Right kidney (tissue), 1 donor: Measurements from ENCODE around the gene GPS2.

Experiments
- DNase-seq: peaks from one replicate; pipeline ENCODE4 v3.0.0-alpha.2; 2016

GPS2 gene

DNA sequence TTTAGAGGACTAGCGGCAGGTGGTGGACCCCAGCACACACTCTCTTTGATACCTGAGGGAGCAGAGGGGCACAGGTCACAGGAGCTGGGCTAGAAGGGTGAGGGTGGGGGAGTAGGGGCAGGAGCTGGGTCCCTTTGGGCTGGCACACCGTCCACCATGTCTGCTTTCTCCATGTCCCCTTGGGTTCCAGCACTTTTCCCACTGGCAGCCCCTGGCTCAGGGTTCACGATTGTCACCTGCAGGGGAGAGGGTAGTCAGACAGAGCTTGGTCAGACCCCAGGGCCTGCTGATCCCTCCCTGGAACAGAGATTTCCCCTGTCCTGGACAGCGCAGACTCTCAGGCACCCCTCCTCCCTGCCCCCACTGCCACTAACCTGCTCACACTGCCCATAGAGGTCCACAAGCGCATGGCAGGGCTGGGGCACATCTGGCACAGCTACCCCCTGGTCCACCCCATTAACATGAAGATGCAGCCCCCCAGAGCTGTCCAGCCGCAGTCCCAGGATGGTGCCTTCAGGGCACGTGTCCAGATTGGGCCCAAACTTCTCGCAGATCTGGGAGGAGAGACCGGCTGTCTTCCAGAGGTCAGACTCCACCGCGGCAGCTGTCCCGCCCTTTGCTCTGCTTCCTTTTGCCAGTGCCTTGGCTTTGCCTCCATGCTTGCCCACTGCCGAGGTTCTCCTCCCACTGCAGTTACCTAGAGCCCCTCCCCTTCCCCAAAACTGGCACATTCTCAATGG is 3.1 kb upstream of the GPS2 start:
- no peak for DNase-seq

DNA sequence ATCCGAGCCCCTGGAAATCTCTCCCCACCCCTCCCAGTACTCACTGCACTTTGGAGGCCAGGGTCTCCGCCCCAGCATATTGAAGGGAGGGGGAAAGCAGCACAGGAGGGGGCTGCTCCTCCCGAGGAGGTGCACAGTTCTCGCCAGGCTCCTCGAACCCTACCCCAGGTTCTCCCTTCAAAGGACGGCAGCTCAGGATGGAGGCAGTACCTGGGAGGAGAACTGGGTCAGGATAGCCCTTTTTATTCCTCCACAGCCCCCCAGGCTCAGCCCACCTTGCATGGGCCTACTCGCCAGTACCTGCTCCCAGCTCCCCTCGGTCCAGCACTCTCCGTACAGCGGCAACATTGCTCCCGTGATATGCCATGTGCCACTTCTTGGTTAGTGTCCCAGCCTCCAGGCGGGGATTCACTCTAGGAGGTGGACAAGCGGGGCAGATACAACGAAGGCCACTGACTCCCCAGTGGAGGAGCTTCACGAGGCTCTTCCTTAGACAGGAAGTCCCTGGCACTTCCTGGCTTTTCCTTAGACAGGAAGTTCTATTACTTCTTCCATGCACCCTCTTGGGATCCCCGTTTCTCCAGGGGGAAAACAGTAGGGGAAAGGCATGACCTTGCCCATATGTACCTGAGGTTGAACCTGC is 2.1 kb upstream of the GPS2 start:
- no peak for DNase-seq

DNA sequence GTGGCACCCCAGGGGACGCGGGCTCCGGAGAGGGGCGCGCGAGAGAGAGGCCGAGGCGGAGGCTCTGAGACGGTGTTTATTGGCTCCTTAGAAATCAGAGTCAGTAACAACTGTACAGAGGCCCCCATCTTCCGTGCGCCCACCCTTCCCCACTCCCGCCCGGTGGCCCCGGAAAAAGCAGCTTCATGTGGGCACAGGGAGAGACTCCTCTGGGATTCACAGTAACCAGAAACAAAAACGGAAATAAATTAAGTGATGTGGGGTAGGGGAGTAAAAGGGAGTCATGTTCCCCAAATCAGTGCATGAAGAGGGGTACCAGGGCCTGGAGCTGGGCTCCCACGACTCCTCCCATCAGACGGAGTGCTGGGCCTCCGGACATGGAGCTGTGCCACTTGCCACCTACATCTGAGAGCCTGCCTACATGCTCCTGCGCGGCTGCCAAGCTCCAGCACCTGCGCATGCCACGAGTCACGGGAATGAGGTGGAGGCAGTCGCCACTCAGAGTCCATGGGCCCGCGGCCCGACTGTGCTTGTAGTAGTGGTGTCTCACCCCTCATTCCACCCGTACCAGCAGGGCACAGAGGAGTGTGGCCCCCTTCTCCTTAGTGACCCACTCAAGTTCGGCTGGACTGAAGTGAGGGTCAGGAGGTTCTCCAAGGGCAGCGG is 543 bp upstream of the GPS2 start:
- DNase-seq = no peak

DNA sequence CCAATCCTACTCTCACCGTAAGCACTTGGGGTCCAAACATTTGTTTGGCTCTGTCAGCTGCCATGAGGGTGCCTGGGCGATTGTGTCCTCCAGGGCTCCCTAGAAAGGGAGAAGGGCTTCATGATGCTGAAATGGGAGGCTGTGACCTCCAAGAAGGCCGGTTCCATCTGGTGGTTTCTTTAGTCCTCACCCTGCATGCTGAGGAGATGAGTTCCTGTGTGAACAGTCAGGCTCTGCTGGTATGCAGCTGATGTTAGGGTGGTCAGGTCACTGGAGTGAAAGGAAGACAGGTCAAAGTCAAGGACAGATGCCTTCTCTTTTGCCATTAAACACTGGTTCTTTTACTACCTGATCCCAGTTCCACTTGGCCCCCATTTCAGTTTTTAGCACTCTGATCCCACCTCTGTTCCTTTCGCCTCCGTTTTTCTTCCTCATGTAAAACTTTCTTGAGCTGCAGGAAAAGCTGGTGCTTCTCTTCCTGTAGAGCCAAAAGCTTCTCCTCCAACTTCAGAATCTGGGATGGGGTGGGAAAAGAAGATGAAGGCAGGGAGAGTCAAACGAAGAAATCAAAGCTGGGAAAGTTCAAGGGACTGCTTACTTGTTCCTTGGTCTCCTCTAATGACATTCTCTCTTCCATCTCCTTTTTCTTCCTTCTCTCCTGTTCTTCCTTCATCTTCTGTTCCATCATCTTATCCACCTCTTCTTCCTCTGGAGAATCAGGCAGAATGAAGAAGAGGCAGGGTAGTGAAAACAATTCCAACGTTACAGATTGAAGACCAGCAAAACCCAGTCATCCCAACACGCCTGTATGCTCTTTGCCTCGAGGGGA is 1.1 kb downstream of the GPS2 start:
- DNase-seq = no peak

DNA sequence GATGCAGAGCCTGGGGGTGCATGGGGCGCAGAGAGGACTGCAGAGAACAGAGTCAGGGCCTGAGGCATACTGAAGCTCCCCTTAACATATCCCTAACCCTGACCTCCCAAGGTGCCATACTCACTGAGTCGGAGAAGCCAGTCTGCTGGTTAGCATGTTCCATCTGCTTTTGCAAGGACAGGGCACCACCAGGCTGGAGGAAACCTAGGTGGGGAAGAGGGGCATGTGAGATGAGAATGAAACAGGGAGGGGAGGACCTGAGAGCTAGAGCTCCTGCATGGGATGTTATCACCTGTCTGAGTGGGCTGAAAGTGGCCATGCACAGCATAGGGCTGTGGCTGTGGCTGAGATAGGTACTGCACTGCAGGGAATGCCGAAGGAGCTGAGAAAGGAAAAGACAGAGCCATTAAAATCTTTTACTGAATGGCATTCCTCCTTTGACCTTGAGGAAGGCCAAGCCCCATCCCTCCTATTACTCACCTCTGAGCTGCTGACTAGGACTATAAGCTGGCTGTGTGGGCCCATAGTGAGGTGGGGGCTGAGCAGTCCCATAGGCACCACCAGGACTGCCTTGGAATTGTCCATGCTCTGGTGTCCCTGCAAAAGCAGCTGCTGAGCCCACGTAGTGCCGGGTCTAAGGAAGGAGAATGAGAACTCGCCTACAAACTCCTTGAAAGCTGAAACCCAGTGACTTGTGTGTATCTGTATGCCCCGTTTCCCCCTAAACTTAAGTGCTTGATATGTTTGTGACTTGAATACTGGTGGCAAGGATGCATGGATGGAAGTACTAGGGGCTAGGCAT is 1.9 kb downstream of the GPS2 start:
- DNase-seq = no peak

DNA sequence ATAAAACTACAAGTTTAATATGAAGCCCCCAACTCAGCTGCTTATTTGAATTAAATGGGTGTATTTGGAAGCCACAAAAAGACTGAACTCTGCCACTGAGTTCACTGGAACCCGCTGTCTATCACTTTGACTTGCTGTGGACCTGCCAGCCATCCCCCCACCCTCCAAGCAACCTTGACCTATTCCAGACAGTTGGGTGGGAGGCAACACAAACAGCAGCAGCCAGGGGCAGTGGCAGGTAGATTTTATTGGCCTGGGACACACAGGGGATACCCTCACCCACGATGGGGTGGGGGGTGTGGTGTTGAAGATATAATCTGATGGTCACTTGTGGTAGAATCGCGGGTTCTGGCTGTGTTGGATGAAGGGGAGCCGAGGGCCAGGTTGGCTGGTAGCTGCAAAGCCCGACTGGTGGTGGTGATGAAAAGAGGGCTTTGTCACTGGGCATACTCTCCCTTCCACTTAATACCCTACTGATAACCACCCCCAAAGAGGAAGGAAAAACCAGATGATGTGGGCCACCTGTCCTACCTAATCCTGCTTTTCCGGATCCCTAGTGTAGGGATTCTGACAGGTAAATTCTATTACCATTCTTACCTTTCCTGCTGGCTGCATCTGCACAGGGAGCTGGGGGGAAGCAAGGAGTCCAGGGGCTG is 2.6 kb downstream of the GPS2 start:
- DNase-seq = no peak

DNA sequence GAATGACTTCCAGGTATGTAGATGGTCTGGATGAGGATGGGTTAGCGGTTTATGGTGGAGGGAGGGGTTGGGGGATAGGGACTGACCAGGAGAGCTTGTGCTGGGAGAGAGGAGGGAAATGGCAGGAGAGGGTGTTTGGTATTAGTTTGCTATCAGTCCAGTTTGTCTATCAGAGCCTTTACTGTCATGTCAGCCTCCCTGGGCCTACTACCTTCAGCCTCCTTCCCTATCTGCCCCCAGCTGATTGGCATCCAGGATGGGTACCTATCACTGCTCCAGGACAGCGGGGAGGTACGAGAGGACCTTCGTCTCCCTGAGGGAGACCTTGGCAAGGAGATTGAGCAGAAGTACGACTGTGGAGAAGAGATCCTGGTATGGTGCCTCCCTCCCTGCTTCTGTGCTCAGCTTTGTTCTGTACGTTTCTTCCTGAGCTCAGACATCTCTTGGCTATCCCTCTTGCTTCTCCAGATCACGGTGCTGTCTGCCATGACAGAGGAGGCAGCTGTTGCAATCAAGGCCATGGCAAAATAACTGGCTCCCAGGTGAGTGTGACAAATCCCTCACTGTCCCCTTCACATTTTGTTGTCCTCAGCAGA is 4.0 kb downstream of the GPS2 start:
- no peak for DNase-seq

DNA sequence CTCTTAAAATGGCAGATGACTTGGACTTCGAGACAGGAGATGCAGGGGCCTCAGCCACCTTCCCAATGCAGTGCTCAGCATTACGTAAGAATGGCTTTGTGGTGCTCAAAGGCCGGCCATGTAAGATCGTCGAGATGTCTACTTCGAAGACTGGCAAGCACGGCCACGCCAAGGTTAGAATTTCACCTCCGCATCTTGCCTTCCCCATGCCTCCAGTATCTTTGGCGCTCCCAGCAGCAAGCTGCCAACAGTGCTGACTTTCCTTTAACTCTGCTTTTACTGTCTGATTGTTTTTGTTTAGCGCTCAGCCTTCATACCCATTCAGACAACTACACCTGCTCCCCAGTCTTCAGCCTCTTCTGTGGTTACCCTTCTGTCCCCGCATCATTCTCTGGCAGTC is 5.5 kb downstream of the GPS2 start:
- DNase-seq = no peak

DNA sequence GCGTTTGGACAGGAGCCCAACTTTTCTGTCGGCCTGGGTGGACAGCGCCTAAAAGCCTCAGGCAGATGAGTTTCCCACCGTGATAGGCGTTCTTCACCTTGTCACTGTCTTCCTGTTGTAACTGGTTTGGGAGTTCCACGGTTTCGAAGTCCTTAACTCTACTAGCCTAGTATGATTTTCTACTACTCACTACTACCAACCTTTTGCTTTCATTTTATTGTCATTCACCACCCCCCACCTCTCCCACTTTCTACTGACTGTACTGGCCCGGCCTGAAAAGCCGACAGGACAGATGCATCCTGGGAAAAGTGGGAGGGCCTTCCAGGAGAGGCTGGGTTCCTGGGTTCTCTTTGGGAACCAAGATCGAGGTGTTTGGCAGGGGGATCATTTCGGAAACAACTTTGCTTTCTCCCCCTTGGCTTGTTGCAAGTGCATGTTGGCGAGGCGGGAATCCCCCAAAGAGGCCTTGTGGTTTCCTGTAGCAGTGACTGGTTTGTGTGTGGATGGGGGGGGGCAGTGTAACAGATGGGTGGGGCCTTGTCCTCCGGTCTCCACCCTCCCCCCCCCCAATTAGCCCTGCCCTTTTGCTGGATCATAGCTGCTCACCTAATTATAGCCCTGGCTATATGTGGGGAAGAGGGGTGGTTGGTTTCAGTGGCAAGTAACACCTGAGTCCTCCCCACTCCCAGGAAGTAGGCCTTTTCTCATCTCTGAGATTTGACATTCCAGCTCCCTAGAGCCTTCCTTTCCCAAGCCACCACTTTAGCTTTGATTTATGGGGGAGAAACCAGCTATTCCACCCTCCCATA is 6.3 kb downstream of the GPS2 start:
- DNase-seq = peak; percentile 23

DNA sequence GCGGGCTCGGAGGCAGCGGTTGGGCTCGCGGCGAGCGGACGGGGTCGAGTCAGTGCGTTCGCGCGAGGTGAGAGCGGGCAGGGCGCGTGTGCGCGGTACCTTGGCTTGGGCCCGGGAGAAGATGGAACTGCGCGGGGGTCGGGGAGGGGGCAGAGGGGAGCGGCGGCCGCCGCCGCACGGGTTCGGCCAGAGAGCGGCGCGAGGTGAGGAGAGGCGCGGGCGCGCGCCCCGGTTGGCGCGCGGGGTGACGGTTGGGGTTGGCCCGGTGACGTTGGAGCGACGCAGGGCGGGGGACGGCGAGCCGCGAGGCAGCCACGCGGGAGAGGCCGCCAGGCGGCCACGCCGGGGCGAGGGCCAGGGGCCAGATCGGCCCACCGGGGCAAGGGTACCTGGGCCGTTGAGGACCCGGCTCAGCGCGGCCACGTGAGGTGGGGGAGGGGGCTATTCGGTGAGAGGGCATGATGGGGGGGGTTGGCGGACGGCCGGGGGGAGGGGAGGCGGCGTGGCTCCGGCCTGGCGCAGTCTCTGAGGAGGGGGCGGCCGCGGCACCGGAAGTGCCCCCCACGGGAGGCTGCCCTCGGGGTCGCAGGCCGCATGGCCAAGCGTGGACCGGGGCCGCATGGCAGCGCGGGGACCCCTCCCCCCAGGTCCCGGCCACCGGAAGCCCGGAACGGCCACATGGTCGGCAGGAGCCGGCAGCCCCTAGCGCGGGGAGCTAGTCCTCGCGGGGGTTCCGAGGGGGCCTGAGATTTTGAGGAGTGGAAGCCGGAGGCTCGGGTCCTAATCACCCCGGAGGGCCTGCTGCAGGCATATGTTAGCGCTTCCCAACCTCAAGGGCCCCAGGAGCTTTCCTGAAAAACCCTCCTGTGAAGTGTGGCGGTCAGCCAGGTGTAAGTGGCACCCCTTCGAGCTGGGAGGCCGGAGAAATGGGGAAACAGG is 7.2 kb downstream of the GPS2 start:
- DNase-seq = peak; percentile 56

DNA sequence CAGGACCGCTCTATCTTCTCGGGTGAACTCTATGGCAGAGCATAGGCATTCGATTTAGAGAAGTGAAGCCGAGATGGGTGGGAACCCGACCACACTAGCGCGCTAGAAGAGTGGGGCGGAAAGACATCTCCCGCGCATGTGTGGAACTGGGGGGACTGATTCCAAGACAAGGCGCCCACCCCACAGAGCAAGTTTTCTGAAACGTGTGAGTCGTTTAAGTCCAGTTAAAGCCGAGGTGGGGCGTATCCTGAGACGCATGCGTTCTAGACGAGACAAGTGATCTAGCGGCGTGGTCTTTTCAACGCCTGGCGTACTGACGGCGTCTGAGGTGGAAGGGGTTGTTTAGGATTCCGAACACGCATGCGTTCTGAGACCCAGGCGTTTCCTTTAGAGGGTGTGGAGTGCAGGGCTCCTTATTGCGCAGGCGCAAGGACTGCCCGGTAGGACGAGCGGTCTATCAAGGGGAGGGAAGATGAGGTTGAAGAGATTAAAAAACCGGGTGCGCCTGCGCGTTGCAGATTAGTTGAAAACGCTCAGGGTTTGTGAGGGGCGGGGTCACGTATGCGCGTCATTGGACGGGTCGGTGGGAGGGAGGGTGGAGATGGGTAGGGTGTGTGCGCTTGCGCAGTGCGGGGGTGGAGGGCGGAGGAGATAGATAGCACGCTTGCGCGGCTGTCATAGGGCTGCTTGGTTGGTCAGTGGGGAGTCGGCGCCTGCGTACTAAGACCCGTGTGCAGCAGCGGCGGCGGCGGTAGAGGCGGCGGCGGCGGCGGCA is 8.1 kb downstream of the GPS2 start, which contains the start of gene EIF5A:
Gene EIF5A (plus strand): TSS at position 718 of the 775 bp plus-strand sequence. CDS start 2,008 bp downstream, outside the sequence.
- DNase-seq = peak; percentile 95

DNA sequence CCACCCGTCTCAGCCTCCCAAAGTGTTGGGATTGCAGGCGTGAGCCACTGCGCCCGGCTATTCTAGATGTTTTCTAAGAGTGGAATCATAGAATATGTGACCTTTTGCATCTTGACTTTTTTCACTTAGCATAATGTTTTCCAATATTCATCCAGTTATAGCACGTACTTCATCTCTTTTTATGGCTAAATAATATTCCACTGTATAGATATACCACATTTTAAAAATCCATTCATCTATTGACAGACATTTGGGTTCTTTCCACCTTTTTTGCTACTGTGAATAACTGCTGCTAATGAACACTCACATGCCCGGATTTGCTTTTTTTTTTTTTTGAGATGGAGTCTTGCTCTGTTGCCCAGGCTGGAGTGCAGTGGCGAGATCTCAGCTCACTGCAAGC is 11.0 kb downstream of the GPS2 start:
- no peak for DNase-seq

DNA sequence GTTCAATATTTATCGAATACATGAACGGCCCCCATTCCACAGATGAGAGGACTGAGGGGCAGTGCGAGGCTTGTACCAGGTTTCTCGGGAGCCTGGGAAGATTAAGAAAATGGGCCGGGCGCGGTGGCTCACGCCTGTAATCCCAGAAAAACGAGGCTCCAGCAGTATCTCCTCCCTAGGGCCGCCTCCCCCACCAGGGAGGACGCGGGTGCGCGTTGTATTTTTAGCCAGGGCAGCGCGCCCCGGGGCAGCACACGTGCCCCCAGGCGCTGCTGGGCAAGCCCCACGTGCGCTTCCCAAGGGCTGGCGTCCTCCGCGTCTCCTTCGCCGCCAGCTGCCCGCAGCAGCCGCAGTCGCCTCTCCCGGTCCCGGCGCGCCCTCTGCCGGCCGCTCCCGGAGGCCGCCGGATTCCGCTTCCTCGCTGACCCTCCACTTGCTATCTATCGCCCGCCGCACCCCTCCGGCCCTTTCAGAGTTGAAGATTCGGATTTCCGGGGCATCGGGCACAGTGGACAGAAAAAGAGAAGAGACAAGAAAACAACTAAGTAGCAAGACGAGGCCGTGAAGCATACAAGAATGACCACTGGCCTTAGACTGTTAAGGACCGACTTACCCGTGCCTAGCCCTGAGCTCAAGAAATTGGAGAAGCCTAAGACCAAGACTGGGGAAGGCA is 18.8 kb downstream of the GPS2 start:
- DNase-seq = peak; percentile 86

DNA sequence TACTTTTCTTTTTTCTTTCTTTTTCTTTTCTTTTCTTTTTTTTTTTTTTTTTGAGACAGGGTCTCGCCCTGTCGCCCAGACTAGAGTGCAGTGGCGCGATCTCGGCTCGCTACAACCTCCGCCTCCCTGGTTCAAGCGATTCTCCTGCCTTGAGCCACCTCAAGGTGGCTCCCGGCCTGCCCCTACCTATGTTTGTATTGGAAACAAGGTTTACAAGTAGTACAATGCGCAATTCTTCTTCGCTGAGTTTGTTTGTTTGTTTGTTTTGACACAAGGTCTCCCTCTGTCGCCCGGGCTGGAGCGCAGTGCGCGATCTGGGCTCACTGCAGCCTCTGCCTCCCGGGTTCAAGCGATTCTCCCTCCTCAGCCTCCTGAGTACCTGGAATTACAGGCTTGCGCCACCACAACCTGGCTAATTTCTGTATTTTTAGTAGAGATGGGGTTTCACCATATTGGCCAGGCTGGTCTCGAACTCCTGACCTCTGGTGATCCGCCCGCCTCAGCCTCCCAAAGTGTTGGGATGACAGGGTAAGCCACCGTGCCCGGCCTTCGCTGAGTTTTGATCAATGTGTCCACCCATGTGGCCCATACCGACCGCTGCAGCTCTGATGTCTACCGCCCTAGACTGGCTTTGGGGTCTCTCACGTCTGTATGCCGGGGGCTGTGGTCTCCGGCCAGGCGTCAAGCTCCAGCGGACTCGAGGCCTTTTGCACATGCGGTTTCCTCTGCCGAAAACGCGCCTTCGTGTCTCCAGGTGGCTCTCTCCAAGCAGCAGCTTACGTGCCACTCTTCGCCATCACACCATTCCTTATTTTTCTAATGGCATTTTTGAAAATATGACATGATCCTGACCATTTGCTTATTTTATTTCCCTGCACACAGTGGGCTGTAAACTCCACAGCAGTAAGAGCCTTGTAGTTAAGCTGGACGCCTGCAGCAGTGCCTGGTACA is 19.7 kb downstream of the GPS2 start:
- peak; percentile 23 for DNase-seq

DNA sequence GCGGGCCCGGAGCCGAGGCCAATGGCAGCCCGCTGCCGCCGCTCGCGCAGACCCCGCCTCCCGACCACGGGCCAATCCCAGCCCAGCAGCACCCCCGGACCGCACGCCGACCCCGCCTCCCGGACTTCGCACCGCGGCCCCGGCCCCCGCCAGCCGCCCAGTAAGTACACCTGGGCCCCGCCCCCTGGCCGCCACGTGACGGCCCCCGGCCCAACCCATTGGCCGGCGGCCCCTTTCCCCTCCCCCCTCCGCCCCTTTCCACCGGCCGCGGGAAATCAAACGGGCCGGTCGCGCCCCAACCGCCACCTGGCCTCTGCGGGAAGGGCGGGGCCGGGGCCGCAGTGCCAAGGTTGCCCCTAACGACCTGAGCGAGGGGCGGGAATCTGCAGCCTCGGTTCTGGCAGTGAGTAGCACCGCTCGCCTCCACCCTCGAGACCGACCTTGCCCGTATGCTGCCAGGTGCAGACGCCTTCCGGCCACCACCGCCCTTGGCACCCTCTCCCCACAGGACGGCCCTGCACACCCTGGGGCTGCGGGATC is 20.5 kb downstream of the GPS2 start, which contains the start of gene YBX2:
Gene YBX2 (minus strand): TSS at position 26 of the 540 bp plus-strand sequence. CDS start 139 bp downstream, outside the sequence.
- peak; percentile 66 for DNase-seq
